Loucy (cell line): ENCODE measurements around the gene RFWD3.

ENCODE experiments used
- CTCF ChIP-seq: fragments of 200-600 bp; sonication (generic); conservative IDR thresholded peaks from 2 replicates; pipeline ENCODE4 v1.5.1; 2014; ENCODE audit warnings: mild to moderate bottlenecking, antibody characterized with exemption, low read length
- EZH2phosphoT487 ChIP-seq: fragments of 200-600 bp; IDR thresholded peaks from 2 replicates; pipeline ENCODE4 v1.6.1; 2018; ENCODE audit warnings: antibody characterized with exemption, mild to moderate bottlenecking, moderate library complexity, borderline replicate concordance

- TF ChIP-seq CTCF (no peak), EZH2phosphoT487 (no peak)
These were observed 29.1 kb upstream of the RFWD3 start for GRCh38 chr16:74695450-74696422.
